HepG2 (cell line): ENCODE measurements around the gene LRRTM2. TPM values are rescaled to one million over a fixed set of nuclear protein-coding genes. Genes with fewer than 3 reads are reported as not detected.

Experiments used
- ATAC-seq: fragments of 200-7000 bp; cut with Tn5 transposase; 3 replicates; pipeline ENCODE4 v1.9.1; 2020; ENCODE audit warnings: mild to moderate bottlenecking, moderate library complexity
- BruUV-seq: library from RNA; stranded (reverse); fragments of 400-500 nt; replicated peaks from 2 replicates; lab custom pipeline; 2021; lab: Mats Ljungman, UMichigan
- CTCF ChIA-PET: fragments of 300-600 bp; formaldehyde crosslinking; extraction: SDS; loops from one replicate; lab custom pipeline; 2021; ENCODE audit warnings: low total read pairs, inconsistent platforms, low intra/inter-chr PET ratio; lab: Yijun Ruan, JAX
- POLR2A ChIA-PET: fragments of 350-600 bp; sonication (Branson Sonifier 250); formaldehyde crosslinking; loops from one replicate; lab custom pipeline; 2020; ENCODE audit warnings: antibody characterized with exemption, inconsistent platforms; lab: Yijun Ruan, JAX
- DNase-seq: peaks from one replicate; pipeline ENCODE4 v3.0.0-alpha.2; 2015; ENCODE audit warnings: low spot score
- FAIRE-seq: peaks from 3 replicates; lab custom pipeline; 2011; peaks lifted over from hg19 to GRCh38; lab: Jason Lieb, UNC
- H2AFZ ChIP-seq: one replicate; pipeline ENCODE4 v1.6.1; 2011; ENCODE audit warnings: low read length, inconsistent platforms
- H3K27ac ChIP-seq: fragments of 300-600 bp; 3 replicates; pipeline ENCODE4 v1.8.0; 2011; ENCODE audit warnings: mixed run types, mild to moderate bottlenecking, mixed read lengths, low read length, inconsistent platforms; ENCODE audit not compliant: insufficient read depth; ENCODE audit errors: extremely low read length
- H3K27me3 ChIP-seq, 2 experiments: fragments of 200-600 bp in 1 of 2; 2 replicates in 1 of 2; 3 replicates in 1 of 2; pipeline versions ENCODE4 v1.6.0 to v1.8.0; 2011; ENCODE audit warnings: low read length in 2 of 2, mild to moderate bottlenecking in 2 of 2, moderate library complexity in 2 of 2, inconsistent platforms in 1 of 2; ENCODE audit not compliant: insufficient read depth in 2 of 2, control insufficient read depth in 1 of 2
- H3K36me3 ChIP-seq, 2 experiments: fragments of 200-600 bp in 1 of 2; replicated peaks in 1 of 2; 2 replicates in 1 of 2; 3 replicates in 1 of 2; pipeline versions ENCODE4 v1.5.1 to v1.8.0; 2011; ENCODE audit warnings: low read length in 2 of 2, inconsistent platforms in 1 of 2; ENCODE audit not compliant: insufficient read depth in 2 of 2, control insufficient read depth in 1 of 2
- H3K4me1 ChIP-seq: 2 replicates; pipeline ENCODE4 v1.5.1; 2012; ENCODE audit warnings: low read length, inconsistent platforms; ENCODE audit not compliant: insufficient read depth
- H3K4me2 ChIP-seq: 2 replicates; pipeline ENCODE4 v1.6.0; 2011; ENCODE audit warnings: low read depth, low read length, inconsistent platforms
- H3K4me3 ChIP-seq, 3 experiments: fragments of 200-600 bp in 1 of 3; sonication (generic), shearing (Covaris generic) in 1 of 3; replicated peaks in 1 of 3; 2 replicates each; pipeline ENCODE4 v1.5.1; 2011 to 2016; ENCODE audit warnings: low read length in 3 of 3, inconsistent platforms in 2 of 3, low read depth in 2 of 3, mild to moderate bottlenecking in 2 of 3, control low read depth in 1 of 3, mixed read lengths in 1 of 3; ENCODE audit not compliant: insufficient read depth in 1 of 3
- H3K79me2 ChIP-seq: one replicate; pipeline ENCODE4 v1.6.1; 2011; ENCODE audit warnings: low read length, inconsistent platforms; ENCODE audit not compliant: insufficient read depth
- H3K9ac ChIP-seq: 2 replicates; pipeline ENCODE4 v1.6.0; 2011; ENCODE audit warnings: mild to moderate bottlenecking, low read depth, low read length, inconsistent platforms; ENCODE audit not compliant: insufficient read depth
- H3K9me3 ChIP-seq: 2 replicates; pipeline ENCODE4 v1.5.1; 2012; ENCODE audit warnings: mild to moderate bottlenecking, low read length
- H4K20me1 ChIP-seq: 2 replicates; pipeline ENCODE4 v1.6.0; 2011; ENCODE audit warnings: inconsistent platforms, mild to moderate bottlenecking, low read length, moderate library complexity; ENCODE audit not compliant: insufficient read depth
- ARID2 ChIP-seq: sonication (generic); formaldehyde crosslinking; IDR thresholded peaks from 2 replicates; pipeline ENCODE4 v1.8.1; 2022; ENCODE audit warnings: mild to moderate bottlenecking, missing genetic modification reagents, borderline replicate concordance
- ELK4 ChIP-seq: sonication (generic); formaldehyde crosslinking; IDR thresholded peaks from 2 replicates; pipeline ENCODE4 v1.9.0; 2021; ENCODE audit warnings: missing genetic modification reagents, borderline replicate concordance
- HES4 ChIP-seq: sonication (generic); formaldehyde crosslinking; IDR thresholded peaks from 2 replicates; pipeline ENCODE4 v1.9.0; 2021; ENCODE audit warnings: mild to moderate bottlenecking, missing genetic modification reagents, borderline replicate concordance
- KLF11 ChIP-seq: IDR thresholded peaks from 2 replicates; pipeline ENCODE4 v1.6.1; 2016; ENCODE audit warnings: missing compliant biosample characterization
- RCOR2 ChIP-seq: IDR thresholded peaks from 2 replicates; pipeline ENCODE4 v1.6.1; 2016; ENCODE audit warnings: missing biosample characterization, missing genetic modification reagents
- RNF219 ChIP-seq: sonication (generic); formaldehyde crosslinking; IDR thresholded peaks from 2 replicates; pipeline ENCODE4 v1.5.0; 2020; ENCODE audit warnings: mild to moderate bottlenecking, missing genetic modification reagents
- TBX3 ChIP-seq: fragments of 450-650 bp; IDR thresholded peaks from 2 replicates; pipeline ENCODE4 v1.6.1; 2017; ENCODE audit warnings: antibody characterized with exemption, mild to moderate bottlenecking, inconsistent platforms, borderline replicate concordance
- TFDP2 ChIP-seq: sonication (generic); formaldehyde crosslinking; IDR thresholded peaks from 2 replicates; pipeline ENCODE4 v1.4.0; 2020; ENCODE audit warnings: missing genetic modification reagents
- ZFP82 ChIP-seq: sonication (generic); formaldehyde crosslinking; IDR thresholded peaks from 2 replicates; pipeline ENCODE4 v1.5.1; 2020; ENCODE audit warnings: mild to moderate bottlenecking, missing genetic modification reagents, borderline replicate concordance
- ZNF260 ChIP-seq: sonication (generic); formaldehyde crosslinking; IDR thresholded peaks from 2 replicates; pipeline ENCODE4 v1.4.0; 2020; ENCODE audit warnings: missing genetic modification reagents, low read depth, mild to moderate bottlenecking, borderline replicate concordance
- ZNF512B ChIP-seq: sonication (generic); formaldehyde crosslinking; IDR thresholded peaks from 2 replicates; pipeline ENCODE4 v1.5.1; 2020; ENCODE audit warnings: missing genetic modification reagents, mild to moderate bottlenecking, borderline replicate concordance
- ZNF605 ChIP-seq: sonication (generic); formaldehyde crosslinking; IDR thresholded peaks from 2 replicates; pipeline ENCODE4 v1.8.0; 2022; ENCODE audit warnings: mild to moderate bottlenecking, missing genetic modification reagents
- ZNF607 ChIP-seq: sonication (generic); formaldehyde crosslinking; IDR thresholded peaks from 2 replicates; pipeline ENCODE4 v1.5.1; 2020; ENCODE audit warnings: missing genetic modification reagents, mild to moderate bottlenecking, borderline replicate concordance
- ZNF75D ChIP-seq: sonication (generic); formaldehyde crosslinking; IDR thresholded peaks from 2 replicates; pipeline ENCODE4 v1.8.1; 2023; ENCODE audit warnings: missing genetic modification reagents, mild to moderate bottlenecking, borderline replicate concordance
- ZNF781 ChIP-seq: sonication (generic); formaldehyde crosslinking; IDR thresholded peaks from 2 replicates; pipeline ENCODE4 v1.5.1; 2020; ENCODE audit warnings: borderline replicate concordance, mild to moderate bottlenecking, missing genetic modification reagents; ENCODE audit errors: not compliant biosample characterization
- WGBS: methylation state at CpG from one replicate; pipeline ENCODE4 v1.1.6; 2017; ENCODE audit warnings: low lambda C conversion rate; 5-methylcytosine and 5-hydroxymethylcytosine counted together
- in situ Hi-C: cut with HindIII; loops from 2 replicates; pipeline ENCODE4 v1.10.0; 2017; ENCODE audit warnings: low pct_unique_long_range_greater_than_20kb; ENCODE audit not compliant: extremely low pct_ligation_motif_present
- intact Hi-C: fragments of 100-400 bp; cut with micrococcal nuclease; formaldehyde crosslinking; loops from one replicate; pipeline ENCODE4 v1.10.0; 2022; ENCODE audit not compliant: unreplicated experiment
- polyA plus RNA-seq, 8 experiments: library from polyadenylated mRNA; depleted of rRNA in 3 of 8; stranded (reverse) in 7 of 8; unstranded in 1 of 8; fragments of >200 nt; fragmentation: Illumina TruSeq in 4 of 8; extraction: Trizol in 4 of 8; gene quantifications; 2 replicates each; pipeline versions ENCODE4 v1.2.1 to v1.2.3, GENCODE V29; 2011 to 2016; ENCODE audit warnings: low read depth in 4 of 8, missing spikeins in 1 of 8, mixed read lengths in 1 of 8; ENCODE audit not compliant: insufficient read depth in 1 of 8
- total RNA-seq, 5 experiments: library from RNA; depleted of rRNA; stranded (reverse); fragments of >200 nt; fragmentation: Illumina TruSeq; extraction: Trizol; gene quantifications; 2 replicates each; pipeline ENCODE4 v1.2.3, GENCODE V29; 2016; ENCODE audit warnings: low read depth in 1 of 5

The LRRTM2 gene
- total and polyA plus RNA-seq, 2 of the 13 experiments (the other 11 are each of a cell fraction or from before 2014, with no cell fraction given), result not detected

GRCh38 chr5:138849439-138849838, 25.7 kb downstream of the LRRTM2 start (continued):
- no peak for TF ChIP-seq TBX3
- TF ChIP-seq ELK4, result no peak
- no peak for TF ChIP-seq ZNF260 (CRISPR knock-in tag)
- TF ChIP-seq ZNF512B (CRISPR knock-in tag), result no peak
- TF ChIP-seq TFDP2 (CRISPR knock-in tag), result no peak
- TF ChIP-seq KLF11, result no peak

- Histone ChIP-seq H3K9me3 (no peaks in the 10 kb centered on the region), H4K20me1 (peaks cover 16% of the 10 kb centered on the region), H3K27ac (no peak overlapping the region), H2AFZ (no peak overlapping the region), H3K36me3 (peaks cover 0 to 11% of the 10 kb centered on the region in 2 experiments; a peak in 2 of 5 replicates), H3K4me2 (no peak overlapping the region), H3K9ac (no peak overlapping the region), H3K27me3 (no peaks in the 10 kb centered on the region), H3K79me2 (peaks cover 29% of the 10 kb centered on the region), H3K4me3 (no peak overlapping the region), H3K4me1 (no peaks in the 10 kb centered on the region)
- TSS peak; percentile 7 for BruUV-seq
- CTCF ChIA-PET, result no interaction called here
- ATAC-seq (no peak), FAIRE-seq (no peak), DNase-seq (no peak)
- in situ Hi-C loops, result no loop called here
- WGBS, result 98% methylated on average over 6 of the region's 6 CpGs
- POLR2A ChIA-PET, result no interaction called here
- TF ChIP-seq ZFP82 (CRISPR knock-in tag) (no peak), ARID2 (no peak), ZNF75D (CRISPR knock-in tag) (no peak), ZNF607 (no peak), ZNF605 (no peak), RCOR2 (no peak), RNF219 (CRISPR knock-in tag) (no peak), ZNF781 (CRISPR knock-in tag) (no peak), HES4 (no peak)
- intact Hi-C loops, result no loop called here
These were observed 30.2 kb downstream of the LRRTM2 start for GRCh38 chr5:138844812-138845513.
